Stomach (tissue), 4 donors: ENCODE measurements around the gene ACSL3.

ENCODE experiments used
- CTCF ChIP-seq, 7 experiments: fragments of 450-650 bp in 4 of 7; fragments of 200-600 bp in 3 of 7; sonication (generic) in 3 of 7; IDR thresholded peaks; one replicate each; pipeline ENCODE4 v1.5.1; 2016 to 2019; ENCODE audit warnings: antibody characterized with exemption in 7 of 7, control low read depth in 2 of 7, mild to moderate bottlenecking in 1 of 7
- POLR2AphosphoS5 ChIP-seq, 3 donors: sonication (generic); formaldehyde crosslinking; IDR thresholded peaks; one replicate each; pipeline ENCODE4 v1.6.1; 2016; ENCODE audit warnings: antibody characterized with exemption in 3 of 3

- TF ChIP-seq CTCF (IDR thresholded peaks at IDR 0.05), result no peak
- no peak for TF ChIP-seq POLR2AphosphoS5 (IDR thresholded peaks at IDR 0.05)
These were observed 104.7 kb downstream of the ACSL3 start for GRCh38 chr2:222965555-222965954.
